ENCODE results near the gene CITED2.

DNA sequence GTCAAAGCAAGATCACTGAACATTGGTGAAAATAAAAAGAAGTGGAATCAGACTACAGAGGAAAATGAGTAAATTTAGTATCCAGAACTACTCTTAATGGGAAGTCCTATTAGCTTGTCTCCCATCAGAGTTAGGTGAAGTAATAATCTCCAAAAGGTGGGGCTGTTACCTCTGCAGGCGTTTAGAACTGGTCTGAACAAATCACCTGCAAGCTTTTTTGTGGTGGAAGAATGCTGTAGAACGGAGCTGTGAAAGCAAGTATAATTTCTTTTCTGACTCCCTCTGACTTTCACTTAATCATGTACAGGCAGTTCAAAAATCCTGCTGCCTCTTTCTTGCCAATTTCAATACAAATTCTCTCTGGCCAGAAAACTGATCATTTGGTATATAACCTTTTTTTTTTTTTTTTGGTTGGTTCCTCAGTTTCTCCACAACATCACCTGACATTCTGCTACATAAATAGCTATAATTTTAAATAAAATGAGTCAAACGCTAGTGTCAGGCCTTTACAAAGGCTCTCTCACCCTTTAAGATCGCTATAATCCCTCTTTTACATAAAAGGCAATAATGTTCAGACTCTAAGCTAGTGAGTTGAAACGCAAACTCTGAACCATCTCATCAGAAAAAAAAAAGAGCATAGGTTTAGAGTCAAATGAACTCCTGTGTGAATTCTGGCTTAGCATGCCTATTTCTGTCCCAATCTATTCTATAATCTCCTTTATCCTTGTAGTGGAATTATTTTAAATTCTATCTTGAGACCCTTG is 38.8 kb downstream of the CITED2 start:
- TF ChIP-seq, protein P1, sequence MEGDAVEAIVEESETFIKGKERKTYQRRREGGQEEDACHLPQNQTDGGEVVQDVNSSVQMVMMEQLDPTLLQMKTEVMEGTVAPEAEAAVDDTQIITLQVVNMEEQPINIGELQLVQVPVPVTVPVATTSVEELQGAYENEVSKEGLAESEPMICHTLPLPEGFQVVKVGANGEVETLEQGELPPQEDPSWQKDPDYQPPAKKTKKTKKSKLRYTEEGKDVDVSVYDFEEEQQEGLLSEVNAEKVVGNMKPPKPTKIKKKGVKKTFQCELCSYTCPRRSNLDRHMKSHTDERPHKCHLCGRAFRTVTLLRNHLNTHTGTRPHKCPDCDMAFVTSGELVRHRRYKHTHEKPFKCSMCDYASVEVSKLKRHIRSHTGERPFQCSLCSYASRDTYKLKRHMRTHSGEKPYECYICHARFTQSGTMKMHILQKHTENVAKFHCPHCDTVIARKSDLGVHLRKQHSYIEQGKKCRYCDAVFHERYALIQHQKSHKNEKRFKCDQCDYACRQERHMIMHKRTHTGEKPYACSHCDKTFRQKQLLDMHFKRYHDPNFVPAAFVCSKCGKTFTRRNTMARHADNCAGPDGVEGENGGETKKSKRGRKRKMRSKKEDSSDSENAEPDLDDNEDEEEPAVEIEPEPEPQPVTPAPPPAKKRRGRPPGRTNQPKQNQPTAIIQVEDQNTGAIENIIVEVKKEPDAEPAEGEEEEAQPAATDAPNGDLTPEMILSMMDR (IDR thresholded peaks at IDR 0.05; ENCODE audit: insufficient read depth, low read depth, low read length): no peak
- TF ChIP-seq EZH2 (IDR thresholded peaks at IDR 0.05; ENCODE audit: insufficient read depth, low read length): no peak
